ENCODE measurements around the gene CFP. TPM values are rescaled to one million over a fixed set of nuclear protein-coding genes. Genes with fewer than 3 reads are reported as not detected.

Gene CFP
- total RNA-seq, 1 experiment from 2014 or later = 1.3 TPM

- peaks cover 20% of the 10 kb centered on the region for H3K79me2 ChIP-seq (ENCODE audit: insufficient read depth, low read length)
- CTCF ChIA-PET = no interaction called here
- no peaks in the 10 kb centered on the region for H3K9me3 ChIP-seq (ENCODE audit: control insufficient read depth in 1 of 2, insufficient read depth in 1 of 2, low read depth in 1 of 2, low read length in 2 of 2)
- H4K20me1 ChIP-seq (ENCODE audit: insufficient read depth) = no peaks in the 10 kb centered on the region
- no peak overlapping the region for H3K9ac ChIP-seq (ENCODE audit: low read length)
- RAD21 ChIA-PET (ENCODE audit: low non-redundant PET in 1 of 2, low total read pairs in 2 of 2, uncharacterized antibody in 2 of 2, unreplicated experiment in 2 of 2) = no interaction called here
- H3K9me2 ChIP-seq (ENCODE audit: insufficient read depth) = no peaks in the 10 kb centered on the region
- POLR2A ChIA-PET = no interaction called here
- H3K4me3 ChIP-seq (replicated peaks in 1 of 2; ENCODE audit: low read depth in 1 of 2, low read length in 2 of 2) = no peak overlapping the region
- no peaks in the 10 kb centered on the region for H3K27me3 ChIP-seq (ENCODE audit: insufficient read depth, low read length)
- intact Hi-C loops (cut with micrococcal nuclease) = no loop called here
- no peak for DNase-seq (ENCODE audit: low read depth, low spot score)
- H3K4me2 ChIP-seq (ENCODE audit: low read length) = no peak overlapping the region
- H3K4me1 ChIP-seq (ENCODE audit: control insufficient read depth in 1 of 2, insufficient read depth in 2 of 2, low read length in 2 of 2) = peaks cover 4 to 22% of the 10 kb centered on the region in 2 experiments
- H3K36me3 ChIP-seq (ENCODE audit: control insufficient read depth in 1 of 2, insufficient read depth in 2 of 2, low read length in 2 of 2) = peaks cover 3 to 6% of the 10 kb centered on the region in 2 experiments; a peak in 1 of 4 replicates
- TF ChIP-seq EZH2 (IDR thresholded peaks at IDR 0.05) (no peak), ELF1 (IDR thresholded peaks at IDR 0.05; ENCODE audit: borderline replicate concordance, low read depth) (no peak), EGR1 (IDR thresholded peaks at IDR 0.05; ENCODE audit: low read depth) (no peak), SRF (IDR thresholded peaks at IDR 0.05; ENCODE audit: low read depth) (no peak), EZH2phosphoT487 (IDR thresholded peaks at IDR 0.05; ENCODE audit: borderline replicate concordance) (no peak), ZNF274 (IDR thresholded peaks at IDR 0.05; ENCODE audit: low read depth, low read length) (no peak), SIN3A (IDR thresholded peaks at IDR 0.05; ENCODE audit: low read depth) (no peak), CEBPB (IDR thresholded peaks at IDR 0.05; ENCODE audit: low read depth) (no peak)
- ATAC-seq = no peak
- no TSS peak for BruUV-seq (replicated peaks)
- no peak overlapping the region for H3K27ac ChIP-seq (ENCODE audit: low read depth, low read length)
- no peak overlapping the region for H2AFZ ChIP-seq (ENCODE audit: low read depth, low read length, poor library complexity, severe bottlenecking)
Observed at GRCh38 chrX:47585273-47585672, 44.5 kb downstream of the CFP start.

- BruUV-seq (replicated peaks) = no TSS peak
- ChIA-PET CTCF (no interaction called here), POLR2A (no interaction called here), RAD21 (ENCODE audit: low non-redundant PET in 1 of 2, low total read pairs in 2 of 2, uncharacterized antibody in 2 of 2, unreplicated experiment in 2 of 2) (no interaction called here)
- Histone ChIP-seq H3K4me2 (ENCODE audit: low read length) (no peak overlapping the region), H3K4me1 (ENCODE audit: control insufficient read depth in 1 of 2, insufficient read depth in 2 of 2, low read length in 2 of 2) (peaks cover 4 to 25% of the 10 kb centered on the region in 2 experiments), H3K9me2 (ENCODE audit: insufficient read depth) (no peaks in the 10 kb centered on the region), H4K20me1 (ENCODE audit: insufficient read depth) (no peaks in the 10 kb centered on the region), H3K79me2 (ENCODE audit: insufficient read depth, low read length) (peaks cover 20% of the 10 kb centered on the region), H3K4me3 (replicated peaks in 1 of 2; ENCODE audit: low read depth in 1 of 2, low read length in 2 of 2) (no peak overlapping the region), H3K9me3 (ENCODE audit: control insufficient read depth in 1 of 2, insufficient read depth in 1 of 2, low read depth in 1 of 2, low read length in 2 of 2) (no peaks in the 10 kb centered on the region), H3K9ac (ENCODE audit: low read length) (no peak overlapping the region), H3K27ac (ENCODE audit: low read depth, low read length) (no peak overlapping the region), H3K36me3 (ENCODE audit: control insufficient read depth in 1 of 2, insufficient read depth in 2 of 2, low read length in 2 of 2) (peaks cover 3 to 6% of the 10 kb centered on the region in 2 experiments; a peak in 1 of 4 replicates), H2AFZ (ENCODE audit: low read depth, low read length, poor library complexity, severe bottlenecking) (no peak overlapping the region), H3K27me3 (ENCODE audit: insufficient read depth, low read length) (no peaks in the 10 kb centered on the region)
- intact Hi-C loops (cut with micrococcal nuclease) = no loop called here
- DNase-seq (ENCODE audit: low read depth, low spot score) (no peak), ATAC-seq (no peak)
- TF ChIP-seq REST (IDR thresholded peaks at IDR 0.05; ENCODE audit: low read depth) (no peak), MAX (IDR thresholded peaks at IDR 0.05) (no peak), SP1 (IDR thresholded peaks at IDR 0.05; ENCODE audit: low read depth) (no peak), ZNF274 (IDR thresholded peaks at IDR 0.05; ENCODE audit: low read depth, low read length) (no peak), ELF1 (IDR thresholded peaks at IDR 0.05; ENCODE audit: borderline replicate concordance, low read depth) (no peak), POLR2AphosphoS5 (IDR thresholded peaks at IDR 0.05; ENCODE audit: low read depth, low read length) (no peak), CTCF (IDR thresholded peaks at IDR 0.05 in 2 of 3, conservative IDR thresholded peaks at IDR 0.05 in 1 of 3; ENCODE audit: borderline replicate concordance in 1 of 3, insufficient read depth in 1 of 3, low read depth in 2 of 3, low read length in 2 of 3) (no peak), EGR1 (IDR thresholded peaks at IDR 0.05; ENCODE audit: low read depth) (no peak), CEBPB (IDR thresholded peaks at IDR 0.05; ENCODE audit: low read depth) (no peak), FOSL1 (IDR thresholded peaks at IDR 0.05; ENCODE audit: low read depth) (no peak)
Observed at GRCh38 chrX:47584714-47585113, 45.0 kb downstream of the CFP start.
